Neural progenitor cell (in vitro differentiated cells): ENCODE data around the gene DDX28. TPM values are rescaled to one million over a fixed set of nuclear protein-coding genes. Genes with fewer than 3 reads are reported as not detected.
"Not testable (repeated sequence)": the region's sequence is repeated elsewhere in the genome, so short reads cannot be mapped to it uniquely, and the experiment has no call there.

ENCODE experiments used
- DNase-seq: peaks from one replicate; pipeline ENCODE4 v3.0.0-alpha.2; 2016; ENCODE audit warnings: low spot score
- H2AFZ ChIP-seq: fragments of 200-600 bp; sonication (generic); replicated peaks from 2 replicates; pipeline ENCODE4 v1.6.1; 2016; ENCODE audit warnings: antibody characterized with exemption
- H3F3A ChIP-seq: fragments of 200-600 bp; sonication (generic); 2 replicates; pipeline ENCODE4 v1.6.1; 2016; ENCODE audit warnings: antibody characterized with exemption, low read depth
- H3K27ac ChIP-seq: fragments of 200-600 bp; sonication (generic); 2 replicates; pipeline ENCODE4 v1.5.1; 2016; ENCODE audit warnings: mild to moderate bottlenecking
- H3K27me3 ChIP-seq: fragments of 200-600 bp; sonication (generic); 2 replicates; pipeline ENCODE4 v1.6.1; 2016; ENCODE audit warnings: mild to moderate bottlenecking, moderate library complexity
- H3K36me3 ChIP-seq: fragments of 200-600 bp; sonication (generic); 2 replicates; pipeline ENCODE4 v1.5.1; 2016
- H3K4me1 ChIP-seq: fragments of 200-600 bp; sonication (generic); 2 replicates; pipeline ENCODE4 v1.6.1; 2016; ENCODE audit warnings: mixed run types
- H3K4me2 ChIP-seq: fragments of 200-600 bp; sonication (generic); 2 replicates; pipeline ENCODE4 v1.6.1; 2016
- H3K4me3 ChIP-seq: fragments of 200-600 bp; sonication (generic); 2 replicates; pipeline ENCODE4 v1.5.1; 2016
- H3K79me2 ChIP-seq: fragments of 200-600 bp; sonication (generic); 2 replicates; pipeline ENCODE4 v1.6.1; 2016; ENCODE audit warnings: low read depth
- H3K9ac ChIP-seq: fragments of 200-600 bp; sonication (generic); 2 replicates; pipeline ENCODE4 v1.6.1; 2016
- H3K9me3 ChIP-seq: fragments of 200-600 bp; sonication (generic); 2 replicates; pipeline ENCODE4 v1.5.1; 2016; ENCODE audit warnings: low read depth
- H4K20me1 ChIP-seq: fragments of 200-600 bp; sonication (generic); 2 replicates; pipeline ENCODE4 v1.6.1; 2016; ENCODE audit warnings: low read depth
- H3K27ac Mint-ChIP-seq: 3 replicates; pipeline ENCODE4 v1.8.0; 2021; ENCODE audit warnings: mixed read lengths
- H3K27me3 Mint-ChIP-seq: 2 replicates; pipeline ENCODE4 v1.8.0; 2022; ENCODE audit warnings: low read depth, mild to moderate bottlenecking, inconsistent platforms, moderate library complexity, mixed read lengths; ENCODE audit not compliant: insufficient read depth
- H3K36me3 Mint-ChIP-seq: 3 replicates; pipeline ENCODE4 v1.8.0; 2021; ENCODE audit warnings: mixed read lengths
- H3K4me1 Mint-ChIP-seq: 3 replicates; pipeline ENCODE4 v1.8.0; 2021; ENCODE audit warnings: mixed read lengths
- H3K4me3 Mint-ChIP-seq: 3 replicates; pipeline ENCODE4 v1.8.0; 2021; ENCODE audit warnings: mild to moderate bottlenecking, moderate library complexity, mixed read lengths
- H3K9me3 Mint-ChIP-seq: 3 replicates; pipeline ENCODE4 v1.8.0; 2020; ENCODE audit warnings: mixed read lengths
- EZH2 ChIP-seq: fragments of 200-600 bp; sonication (generic); IDR thresholded peaks from 2 replicates; pipeline ENCODE4 v1.6.1; 2017; ENCODE audit warnings: antibody characterized with exemption, mild to moderate bottlenecking, moderate library complexity
- EZH2phosphoT487 ChIP-seq: fragments of 200-600 bp; sonication (generic); IDR thresholded peaks from 2 replicates; pipeline ENCODE4 v1.6.1; 2017; ENCODE audit warnings: antibody characterized with exemption
- total RNA-seq: library from RNA; depleted of rRNA; stranded (reverse); fragments of >200 nt; gene quantifications from 2 replicates; pipeline ENCODE4 v1.2.3, GENCODE V29; 2015; ENCODE audit warnings: low replicate concordance
- TF ChIP-seq, protein P1 (sequence below): fragments of 200-600 bp; sonication (generic); IDR thresholded peaks from 2 replicates; pipeline ENCODE4 v1.5.1; 2017; ENCODE audit warnings: antibody characterized with exemption, mild to moderate bottlenecking

Gene DDX28
- total RNA-seq, 1 donor from 2014 or later = 7.3 TPM

DNA sequence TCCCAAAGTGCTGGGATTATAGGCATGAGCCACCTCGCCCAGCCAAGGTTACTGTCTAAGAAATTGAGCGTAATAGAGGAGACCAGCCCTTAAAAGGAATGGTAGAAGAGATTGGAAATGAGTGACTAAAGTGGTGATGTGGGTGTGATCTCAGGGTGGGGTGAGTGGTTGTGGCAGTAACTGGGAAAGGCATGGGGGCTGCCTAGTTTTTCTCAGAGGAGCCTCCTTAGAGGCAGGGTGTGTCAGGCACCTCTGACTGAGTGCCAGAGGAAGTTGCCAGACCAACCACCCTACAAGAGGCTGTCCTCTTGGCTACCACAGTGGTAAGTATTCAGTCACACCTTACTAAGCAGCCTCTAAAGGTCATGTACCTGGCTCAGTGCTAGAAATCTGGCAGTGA, 8.9 kb upstream of the DDX28 start:
- no peak overlapping the region for H3K4me3 Mint-ChIP-seq
- peaks cover 4% of the 10 kb centered on the region for H3K36me3 Mint-ChIP-seq
- no peak overlapping the region for H3K27ac Mint-ChIP-seq
- Histone ChIP-seq H3K4me1 (no peaks in the 10 kb centered on the region), H3K36me3 (no peaks in the 10 kb centered on the region), H3K9ac (no peak overlapping the region), H3K4me3 (no peak overlapping the region), H3K4me2 (no peak overlapping the region), H3K9me3 (no peaks in the 10 kb centered on the region), H3K79me2 (no peaks in the 10 kb centered on the region), H3K27me3 (no peaks in the 10 kb centered on the region), H2AFZ (no peak overlapping the region), H4K20me1 (no peaks in the 10 kb centered on the region), H3K27ac (no peak overlapping the region), H3F3A (no peaks in the 10 kb centered on the region)
- H3K4me1 Mint-ChIP-seq = no peaks in the 10 kb centered on the region
- H3K9me3 Mint-ChIP-seq = no peaks in the 10 kb centered on the region
- H3K27me3 Mint-ChIP-seq = no peaks in the 10 kb centered on the region
- no peak for TF ChIP-seq EZH2phosphoT487
- TF ChIP-seq, protein P1, sequence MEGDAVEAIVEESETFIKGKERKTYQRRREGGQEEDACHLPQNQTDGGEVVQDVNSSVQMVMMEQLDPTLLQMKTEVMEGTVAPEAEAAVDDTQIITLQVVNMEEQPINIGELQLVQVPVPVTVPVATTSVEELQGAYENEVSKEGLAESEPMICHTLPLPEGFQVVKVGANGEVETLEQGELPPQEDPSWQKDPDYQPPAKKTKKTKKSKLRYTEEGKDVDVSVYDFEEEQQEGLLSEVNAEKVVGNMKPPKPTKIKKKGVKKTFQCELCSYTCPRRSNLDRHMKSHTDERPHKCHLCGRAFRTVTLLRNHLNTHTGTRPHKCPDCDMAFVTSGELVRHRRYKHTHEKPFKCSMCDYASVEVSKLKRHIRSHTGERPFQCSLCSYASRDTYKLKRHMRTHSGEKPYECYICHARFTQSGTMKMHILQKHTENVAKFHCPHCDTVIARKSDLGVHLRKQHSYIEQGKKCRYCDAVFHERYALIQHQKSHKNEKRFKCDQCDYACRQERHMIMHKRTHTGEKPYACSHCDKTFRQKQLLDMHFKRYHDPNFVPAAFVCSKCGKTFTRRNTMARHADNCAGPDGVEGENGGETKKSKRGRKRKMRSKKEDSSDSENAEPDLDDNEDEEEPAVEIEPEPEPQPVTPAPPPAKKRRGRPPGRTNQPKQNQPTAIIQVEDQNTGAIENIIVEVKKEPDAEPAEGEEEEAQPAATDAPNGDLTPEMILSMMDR = no peak
- no peak for TF ChIP-seq EZH2
- no peak for DNase-seq

DNA sequence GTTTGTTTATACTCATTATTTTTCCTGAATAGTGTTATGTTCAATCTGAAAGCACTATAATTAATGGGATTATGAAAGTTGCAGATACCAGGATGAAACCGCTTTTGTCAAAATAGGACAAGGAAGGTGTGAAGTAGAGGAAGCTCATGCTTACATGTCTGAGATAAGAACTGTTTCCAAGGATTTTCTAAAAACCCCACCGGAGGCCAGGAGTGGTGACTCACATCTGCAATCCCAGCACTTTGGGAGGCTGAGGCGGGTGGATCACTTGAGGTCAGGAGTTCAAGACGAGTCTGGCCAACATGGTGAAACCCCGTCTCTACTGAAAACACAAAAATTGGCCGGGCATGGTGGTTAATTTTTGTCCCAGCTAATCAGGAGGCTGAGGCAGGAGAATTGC, 7.1 kb upstream of the DDX28 start:
- H3K4me3 ChIP-seq, H3K27me3 ChIP-seq, H3K9me3 ChIP-seq, H3K4me2 ChIP-seq, H3K4me3 Mint-ChIP-seq, H3K9ac ChIP-seq, H3K4me1 ChIP-seq, H3K27me3 Mint-ChIP-seq, DNase-seq, H4K20me1 ChIP-seq, H3K9me3 Mint-ChIP-seq, H3K36me3 ChIP-seq, H3F3A ChIP-seq, H3K4me1 Mint-ChIP-seq, H3K27ac ChIP-seq, H2AFZ ChIP-seq, H3K36me3 Mint-ChIP-seq, H3K27ac Mint-ChIP-seq: not testable (repeated sequence)
- H3K79me2 ChIP-seq = peaks cover 11% of the 10 kb centered on the region

DNA sequence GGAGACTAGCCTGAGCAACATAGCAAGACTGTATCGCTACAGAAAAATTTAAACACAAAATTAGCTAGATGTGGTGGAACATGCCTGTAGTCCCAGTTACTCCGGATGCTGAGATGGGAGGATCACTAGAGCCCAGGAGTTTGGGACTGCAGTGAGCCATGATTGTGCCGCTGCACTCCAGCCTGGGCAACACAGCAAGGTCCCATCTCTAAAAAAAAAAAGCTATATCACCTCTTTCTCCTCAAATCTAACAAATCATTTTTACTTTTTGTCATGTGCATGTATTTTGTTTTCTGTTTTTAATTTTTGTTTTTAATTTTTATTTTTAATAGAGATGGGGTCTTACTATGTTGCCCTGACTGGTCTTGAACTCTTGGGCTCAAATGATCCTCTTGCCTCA, 6.0 kb upstream of the DDX28 start:
- no peak overlapping the region for H3K4me2 ChIP-seq
- no peak for DNase-seq
- Mint-ChIP-seq H3K4me3 (no peak overlapping the region), H3K4me1 (peaks cover 3% of the 10 kb centered on the region), H3K9me3 (no peaks in the 10 kb centered on the region), H3K27me3 (no peaks in the 10 kb centered on the region), H3K27ac (no peak overlapping the region), H3K36me3 (peaks cover 1% of the 10 kb centered on the region)
- no peaks in the 10 kb centered on the region for H3F3A ChIP-seq
- H3K36me3 ChIP-seq = no peaks in the 10 kb centered on the region
- no peak overlapping the region for H2AFZ ChIP-seq
- H3K4me1 ChIP-seq = peaks cover 4% of the 10 kb centered on the region
- no peaks in the 10 kb centered on the region for H3K27me3 ChIP-seq
- no peak overlapping the region for H3K9ac ChIP-seq
- peaks cover 22% of the 10 kb centered on the region for H3K79me2 ChIP-seq
- no peak overlapping the region for H3K4me3 ChIP-seq
- no peaks in the 10 kb centered on the region for H3K9me3 ChIP-seq
- no peak overlapping the region for H3K27ac ChIP-seq
- no peak for TF ChIP-seq EZH2phosphoT487
- no peak for TF ChIP-seq EZH2
- TF ChIP-seq, protein P1 = no peak
- no peaks in the 10 kb centered on the region for H4K20me1 ChIP-seq

DNA sequence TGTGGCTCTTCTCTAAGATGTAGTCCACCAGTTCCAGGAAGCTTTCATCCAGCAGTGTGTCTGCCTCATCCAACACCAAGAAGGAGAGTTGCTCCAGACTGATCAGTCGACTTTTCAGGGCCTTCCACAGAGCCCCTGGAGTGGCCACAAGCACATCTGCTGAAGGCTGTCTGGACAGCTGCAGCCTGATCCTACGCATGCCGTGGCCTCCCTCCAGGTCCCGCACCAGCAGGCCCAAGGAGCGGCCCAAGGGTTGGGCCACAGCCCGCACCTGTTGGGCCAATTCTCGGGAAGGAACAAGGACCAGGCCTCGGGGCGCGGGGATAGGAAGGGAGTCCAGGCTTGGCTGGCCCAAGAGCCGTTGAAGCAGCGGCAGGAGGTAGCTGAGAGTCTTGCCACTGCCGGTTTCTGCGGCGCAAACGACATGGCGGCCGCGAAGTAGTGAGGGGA, 729 bp downstream of the DDX28 start:
- H3K9ac ChIP-seq = peak overlapping the region; percentile 95
- peak overlapping the region; percentile 96 for H3K4me2 ChIP-seq
- no peak for TF ChIP-seq EZH2
- TF ChIP-seq, protein P1 = no peak
- TF ChIP-seq EZH2phosphoT487 = no peak
- DNase-seq = no peak
- peak overlapping the region; percentile 77 for H3K27ac ChIP-seq
- peaks cover 52% of the 10 kb centered on the region for H3K79me2 ChIP-seq
- peak overlapping the region; percentile 96 for H2AFZ ChIP-seq
- H3K36me3 ChIP-seq = peaks cover 4% of the 10 kb centered on the region
- peaks cover 22% of the 10 kb centered on the region for H3K4me1 Mint-ChIP-seq
- no peaks in the 10 kb centered on the region for H3K9me3 Mint-ChIP-seq
- no peaks in the 10 kb centered on the region for H3K27me3 ChIP-seq
- H3F3A ChIP-seq = peaks cover 6% of the 10 kb centered on the region
- peaks cover 7% of the 10 kb centered on the region for H4K20me1 ChIP-seq
- H3K27ac Mint-ChIP-seq = peak overlapping the region; percentile 14
- peaks cover 3% of the 10 kb centered on the region for H3K36me3 Mint-ChIP-seq
- peak overlapping the region; percentile 81 for H3K4me3 ChIP-seq
- H3K4me1 ChIP-seq = peaks cover 18% of the 10 kb centered on the region
- H3K4me3 Mint-ChIP-seq = peak overlapping the region; percentile 100
- H3K9me3 ChIP-seq = no peaks in the 10 kb centered on the region
- H3K27me3 Mint-ChIP-seq = peaks cover 3% of the 10 kb centered on the region
